GM12891 (cell line): Measurements from ENCODE around the gene FEM1C.

Experiments
- PAX5 ChIP-seq: IDR thresholded peaks from 2 replicates; pipeline ENCODE4 v1.6.1; 2011; ENCODE audit warnings: low read length, moderate library complexity, mild to moderate bottlenecking; ENCODE audit not compliant: insufficient read depth, severe bottlenecking
- POU2F2 ChIP-seq: IDR thresholded peaks from 2 replicates; pipeline ENCODE4 v1.6.1; 2011; ENCODE audit warnings: low read depth, mild to moderate bottlenecking, control low read depth, low read length, moderate library complexity

DNA sequence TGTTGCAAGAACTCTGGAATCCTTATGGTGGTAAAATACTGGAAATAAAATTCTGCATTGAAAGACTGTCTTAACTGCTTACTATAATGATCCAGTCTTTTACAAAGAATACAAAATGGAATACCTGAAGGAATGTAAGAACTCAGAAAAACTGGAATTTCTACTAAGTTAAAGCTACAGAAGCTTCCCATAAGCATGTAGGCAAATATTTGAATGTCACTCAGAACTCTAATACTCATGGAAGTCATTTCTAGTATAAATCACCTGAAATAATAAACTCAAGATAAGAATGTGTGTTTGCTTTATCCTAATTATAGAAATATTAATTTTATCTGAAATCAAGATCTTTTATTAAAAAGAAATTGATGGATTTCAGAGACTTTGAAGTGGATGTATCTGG, 54.8 kb downstream of the FEM1C start:
- no peak for TF ChIP-seq PAX5
- no peak for TF ChIP-seq POU2F2
